RKO (cell line): Measurements from ENCODE around the gene C6orf136.

Experiments
- DNase-seq: peaks from one replicate; pipeline ENCODE4 v3.0.0-alpha.2; 2016; ENCODE audit warnings: low spot score

The C6orf136 gene

DNA sequence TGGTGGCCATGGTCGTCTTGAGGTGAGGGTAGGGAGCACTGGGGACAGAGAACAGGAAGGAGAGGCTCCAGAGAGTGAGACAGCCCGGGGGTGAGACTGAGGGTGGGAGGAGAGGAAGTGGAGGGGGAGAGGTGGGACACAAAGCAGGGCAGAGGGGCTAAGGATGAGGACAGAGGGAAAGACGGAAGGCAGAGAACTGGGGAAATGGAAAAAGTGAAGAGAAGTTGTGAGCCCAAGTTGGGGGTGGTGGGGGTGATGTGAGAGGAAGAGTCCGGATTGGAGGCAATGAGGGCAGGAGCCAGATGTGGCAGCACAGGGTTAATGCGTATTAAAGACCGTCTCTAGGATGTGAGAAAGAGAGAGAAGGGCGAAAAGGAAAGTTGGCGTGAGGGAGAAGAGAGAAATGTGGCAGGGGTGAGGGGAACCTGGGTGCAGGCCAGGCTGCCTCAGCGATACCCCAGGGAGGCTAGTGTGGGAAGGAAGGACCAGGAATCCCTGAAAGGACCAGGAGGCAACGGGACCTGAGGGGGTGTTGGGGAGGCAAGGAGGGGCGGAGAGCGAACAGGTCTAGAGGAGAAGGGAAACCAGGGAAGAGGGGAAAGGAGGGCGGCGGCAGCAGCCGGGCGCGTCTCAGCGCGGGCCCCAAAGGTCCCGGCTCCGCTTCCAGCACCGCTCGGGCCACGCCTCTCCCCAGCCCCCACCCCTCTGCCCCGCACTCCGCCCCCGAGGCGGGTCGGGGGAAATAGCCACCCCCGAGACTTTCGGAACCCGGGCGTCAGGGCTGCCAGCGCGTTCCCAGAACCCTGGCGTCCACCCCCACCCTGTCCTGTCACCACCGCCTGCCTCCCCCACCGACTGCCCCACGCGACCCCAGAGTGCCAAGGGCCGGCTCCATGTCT, 39.3 kb downstream of the C6orf136 start, which contains the start of gene PPP1R18:
Gene PPP1R18, minus strand, starts transcription at position 637 of the 899 bp plus-strand sequence. Its CDS starts 627 bp downstream, at position 10.
- peak; percentile 68 for DNase-seq

DNA sequence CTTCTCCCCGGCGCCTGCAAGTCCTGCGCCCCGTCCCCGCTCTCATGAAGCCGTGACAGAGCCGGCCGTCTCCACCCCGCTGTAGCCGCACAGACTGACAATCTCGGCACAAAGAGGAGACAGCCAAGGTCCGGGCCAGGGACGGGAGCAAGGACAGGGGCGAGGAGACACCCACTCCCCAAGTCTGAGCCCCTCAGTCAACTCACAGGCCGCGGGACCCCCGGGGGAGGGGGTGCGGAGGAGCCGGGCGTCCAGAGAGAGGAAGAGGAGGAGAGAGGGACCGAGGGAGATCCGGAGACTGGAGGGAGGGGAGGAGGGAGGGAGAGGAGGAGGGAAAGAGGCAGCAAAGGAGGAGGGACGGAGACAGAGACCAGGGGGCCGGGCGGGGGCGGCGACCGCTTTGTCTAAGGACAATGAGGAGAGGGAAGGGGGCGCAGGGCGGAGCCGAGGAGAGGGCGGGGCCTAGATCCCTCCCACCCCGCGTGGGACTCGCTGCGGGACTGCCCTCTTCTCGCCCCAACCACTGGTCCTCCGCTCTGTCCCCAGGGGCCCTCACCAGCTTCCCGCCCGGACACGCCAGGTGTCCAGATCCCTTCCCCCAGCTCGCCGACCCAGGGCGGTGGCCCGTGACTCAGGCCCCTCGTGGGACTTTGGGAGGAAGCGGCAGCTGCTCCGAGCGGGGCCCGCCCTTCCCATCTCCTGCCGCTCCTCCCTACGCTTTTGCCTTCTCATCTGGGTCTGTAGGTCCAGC, 40.1 kb downstream of the C6orf136 start:
- peak; percentile 97 for DNase-seq

DNA sequence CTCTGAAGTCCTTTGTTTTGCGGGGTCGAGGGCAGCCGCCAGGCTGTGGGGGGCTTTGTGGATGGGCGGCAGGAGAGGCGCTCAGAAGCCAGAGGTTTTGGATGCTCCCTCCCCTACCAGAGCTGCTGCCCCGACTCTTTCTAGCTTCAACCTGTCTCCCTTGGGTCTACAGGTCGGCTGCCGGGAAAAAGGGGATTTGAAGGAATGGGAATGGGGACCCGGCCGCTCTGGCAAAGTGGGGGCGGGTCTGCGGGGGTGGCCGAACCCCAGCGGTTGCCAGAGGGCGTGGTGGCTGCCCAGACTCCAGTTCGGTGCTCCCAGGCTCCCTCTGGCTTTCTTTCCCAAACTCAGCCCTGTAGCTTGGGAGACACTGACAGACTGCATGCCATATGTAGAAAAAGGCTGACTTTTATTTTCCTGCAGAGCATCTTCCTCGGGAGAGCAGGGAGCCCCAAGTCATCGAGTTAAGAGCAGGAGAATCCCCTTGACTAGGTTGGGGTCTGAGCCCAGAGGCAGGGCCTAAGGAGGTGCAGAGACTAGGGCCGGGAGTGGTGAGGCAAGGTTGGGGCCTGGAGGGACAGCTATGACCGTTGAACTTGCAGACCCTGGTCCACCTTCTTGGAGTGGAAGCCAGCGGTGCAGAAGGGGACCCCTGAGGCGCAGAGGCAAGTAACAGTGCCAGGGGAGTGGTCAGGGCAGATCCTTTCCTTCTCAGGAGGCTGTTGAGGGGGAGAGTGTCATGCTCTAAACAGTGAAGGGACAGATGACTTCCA, 40.9 kb downstream of the C6orf136 start:
- peak; percentile 79 for DNase-seq

DNA sequence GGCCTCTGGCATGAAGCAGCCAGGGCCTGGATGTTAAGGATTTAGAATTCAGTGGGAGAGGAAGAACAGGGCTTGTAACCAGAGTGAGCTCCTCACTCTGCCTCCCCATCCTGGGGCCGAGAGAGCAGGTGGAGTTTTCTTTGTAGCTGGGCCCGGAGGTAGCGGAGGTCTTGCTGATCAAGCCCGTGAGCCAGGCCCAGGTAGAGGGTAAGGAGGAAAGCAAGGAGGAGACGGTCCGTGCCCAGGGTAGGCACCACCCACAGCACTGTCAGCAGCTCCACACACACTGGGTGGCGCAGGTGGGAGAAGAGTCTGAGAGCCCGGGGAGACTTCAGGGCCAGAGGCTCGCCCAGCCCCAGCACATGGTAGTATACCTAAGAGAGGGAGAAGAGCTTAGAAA, 41.6 kb downstream of the C6orf136 start:
- DNase-seq = peak; percentile 11

DNA sequence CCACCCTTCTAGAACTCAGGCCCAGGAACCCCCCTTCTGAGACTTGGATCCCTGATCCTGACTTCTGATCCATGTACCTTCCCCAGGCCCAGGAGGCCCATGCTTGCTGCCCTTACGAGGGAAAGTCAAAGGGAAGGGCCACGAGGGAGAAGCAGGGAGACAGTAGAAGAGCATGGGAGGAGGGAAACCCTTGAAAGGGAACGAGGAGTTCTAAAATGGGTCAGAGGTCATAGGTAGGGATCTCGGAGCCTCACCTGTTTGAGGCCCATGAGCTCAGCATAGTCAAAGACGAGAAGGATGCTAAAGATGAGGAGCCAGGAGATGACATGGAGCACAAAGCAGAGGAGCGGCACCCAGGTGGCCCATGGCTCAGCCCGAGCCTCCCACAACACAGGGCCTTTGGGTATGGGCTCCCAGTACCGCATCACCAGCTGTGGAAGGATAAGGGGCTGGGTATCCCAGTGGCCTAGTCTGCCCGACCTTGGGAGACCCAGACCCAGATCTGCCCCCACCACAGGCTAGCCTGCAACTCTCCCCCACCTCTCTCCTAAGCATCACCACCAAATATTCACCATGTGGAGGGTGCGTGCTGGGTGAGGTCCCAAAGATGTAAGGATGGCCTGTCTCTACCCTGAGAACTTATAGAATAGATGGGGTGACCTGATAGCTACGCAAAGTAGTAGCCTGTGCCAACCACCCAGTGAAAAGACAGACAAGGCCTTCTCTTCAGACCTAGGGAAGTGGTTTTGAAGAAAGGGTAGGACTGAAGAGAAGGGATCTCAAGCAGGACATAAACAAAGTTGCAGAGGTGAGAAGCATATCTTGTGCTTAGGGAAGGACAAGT, 42.3 kb downstream of the C6orf136 start:
- DNase-seq = peak; percentile 21

DNA sequence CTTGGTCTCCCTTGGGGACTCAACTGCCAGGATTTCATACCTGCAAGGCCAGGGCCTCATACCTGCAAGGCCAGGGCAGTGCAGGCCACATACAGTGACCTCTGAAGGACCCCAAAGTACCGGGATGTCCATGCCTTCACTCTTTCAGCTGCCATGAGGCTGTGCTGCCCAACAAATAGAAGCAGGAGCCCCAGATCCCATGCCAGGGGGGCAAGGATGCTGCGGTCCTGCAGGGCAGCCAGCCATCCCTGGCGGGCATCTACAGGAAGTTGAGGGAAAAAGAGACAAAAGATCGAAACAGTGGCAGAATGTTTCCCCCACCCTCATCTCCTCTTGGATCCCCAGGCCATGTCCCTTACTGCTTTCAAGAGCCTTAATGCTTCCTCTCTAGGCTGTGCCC, 43.1 kb downstream of the C6orf136 start:
- DNase-seq = no peak

DNA sequence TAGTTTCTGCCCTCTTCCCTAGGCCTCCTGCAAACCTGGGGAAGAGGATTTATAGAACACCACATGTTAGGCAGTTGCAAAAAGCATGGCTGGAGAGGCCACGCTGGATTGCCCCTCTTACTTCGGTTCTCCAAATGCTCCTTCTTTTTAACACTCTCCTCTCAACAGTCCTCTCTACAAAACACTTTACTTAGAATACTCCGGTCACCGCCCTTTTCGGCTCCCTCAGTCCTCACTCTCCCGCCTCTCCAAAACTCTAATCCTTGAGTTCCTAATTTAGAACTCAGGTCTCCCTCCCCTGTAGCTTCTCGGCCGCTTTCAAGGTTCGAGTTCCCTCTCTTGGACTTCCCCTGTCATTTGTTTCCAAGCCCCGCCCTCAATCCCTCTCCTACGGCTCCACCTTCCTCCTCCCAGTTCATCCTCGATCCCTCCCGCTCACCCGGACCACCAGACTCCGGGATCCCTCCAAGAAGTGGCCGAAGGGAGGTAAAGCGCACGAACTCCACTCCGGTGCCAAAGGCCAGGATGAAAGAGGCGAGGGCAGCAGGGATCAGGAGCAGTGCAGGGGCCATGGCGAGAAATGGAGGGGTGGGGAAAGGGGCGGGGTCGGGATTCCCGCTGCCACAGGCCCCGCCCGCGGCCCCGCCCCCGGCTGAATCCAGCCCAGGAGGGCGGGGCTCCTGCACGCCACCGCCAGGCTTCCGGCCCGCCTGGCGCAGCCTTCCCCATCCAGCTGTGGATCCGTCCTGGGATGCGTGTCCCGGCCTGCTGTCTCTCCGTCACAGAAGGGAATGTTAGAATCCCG, 43.7 kb downstream of the C6orf136 start, which contains the start of gene NRM:
Gene NRM, minus strand, starts transcription at position 582 of the 805 bp plus-strand sequence. Its CDS starts 10 bp downstream, at position 572.
- DNase-seq = peak; percentile 89

DNA sequence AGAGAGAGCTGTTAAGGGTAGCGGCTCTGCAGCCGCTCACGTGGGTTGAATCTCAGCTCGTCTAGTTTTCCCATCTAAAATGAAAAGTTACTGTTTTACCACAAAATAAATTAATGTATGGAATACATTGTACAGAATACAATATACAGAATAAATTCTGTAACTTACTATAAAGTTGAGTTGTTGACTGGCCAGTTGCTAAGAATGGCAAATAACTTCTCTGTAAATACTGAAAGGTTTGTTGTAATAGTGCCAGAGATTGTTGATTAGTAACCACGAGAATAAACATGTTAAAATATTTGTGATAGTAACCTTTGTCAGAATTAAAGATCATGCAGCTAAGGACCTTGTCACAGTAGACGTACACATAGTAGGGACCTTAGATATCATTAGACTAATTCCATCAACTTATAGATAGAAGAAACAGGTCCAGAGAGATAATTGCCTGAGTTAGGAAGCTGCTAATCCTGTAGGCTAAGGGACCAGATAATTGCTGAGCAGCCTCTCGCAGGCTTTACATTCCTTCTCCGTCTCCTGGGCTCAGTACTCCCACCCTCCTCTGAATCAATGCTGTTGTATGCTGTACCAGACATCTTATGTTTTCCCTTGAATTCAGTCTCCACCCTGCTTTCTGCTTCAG, 44.4 kb downstream of the C6orf136 start:
- DNase-seq = no peak

DNA sequence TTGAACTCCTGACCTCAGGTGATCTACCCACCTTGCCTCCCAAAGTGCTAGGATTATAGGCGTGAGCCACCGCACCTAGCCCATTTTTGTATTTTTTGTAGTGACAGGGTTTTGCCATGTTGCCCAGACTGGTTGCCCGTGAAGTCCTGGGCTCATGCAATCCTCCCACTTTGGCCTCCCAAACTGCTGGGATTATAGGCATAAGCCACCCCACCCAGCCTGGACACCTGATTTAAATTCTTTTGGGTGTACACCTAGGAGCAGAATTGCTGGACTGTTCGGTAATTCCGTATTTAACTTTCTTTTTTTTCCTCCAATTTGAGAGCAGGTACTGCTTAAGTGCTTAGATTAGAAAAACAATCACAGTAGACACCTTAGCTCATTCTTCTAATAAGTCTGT, 49.5 kb downstream of the C6orf136 start:
- no peak for DNase-seq

DNA sequence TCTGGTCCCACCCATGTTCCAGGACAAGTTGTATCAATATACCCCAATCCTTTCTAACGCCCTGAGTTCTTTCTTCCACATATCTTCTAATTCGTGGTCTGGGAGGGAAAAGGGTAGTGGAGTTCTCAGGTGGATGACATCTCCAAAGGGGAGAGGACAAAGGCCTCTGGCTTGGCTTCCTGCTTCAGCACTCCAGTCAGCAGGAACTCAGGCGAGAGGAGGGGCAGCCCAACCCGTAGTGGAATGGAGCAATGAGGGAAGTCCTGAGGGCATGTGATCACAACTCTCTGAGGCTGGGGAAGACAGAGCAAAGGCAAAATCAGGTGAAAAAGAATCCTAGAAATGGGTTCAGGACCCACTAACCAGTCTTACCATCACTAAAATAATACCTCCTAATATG, 53.4 kb downstream of the C6orf136 start:
- no peak for DNase-seq
